Ammon's horn (tissue), 1 donor: ENCODE data around the gene IL11RA.
A peak's percentile ranks its signal among the peaks of the same experiment; 100 is the strongest.

Source experiments
- DNase-seq: peaks from one replicate; pipeline ENCODE4 v3.0.0-alpha.2; 2016; ENCODE audit warnings: low spot score

The IL11RA gene

DNA sequence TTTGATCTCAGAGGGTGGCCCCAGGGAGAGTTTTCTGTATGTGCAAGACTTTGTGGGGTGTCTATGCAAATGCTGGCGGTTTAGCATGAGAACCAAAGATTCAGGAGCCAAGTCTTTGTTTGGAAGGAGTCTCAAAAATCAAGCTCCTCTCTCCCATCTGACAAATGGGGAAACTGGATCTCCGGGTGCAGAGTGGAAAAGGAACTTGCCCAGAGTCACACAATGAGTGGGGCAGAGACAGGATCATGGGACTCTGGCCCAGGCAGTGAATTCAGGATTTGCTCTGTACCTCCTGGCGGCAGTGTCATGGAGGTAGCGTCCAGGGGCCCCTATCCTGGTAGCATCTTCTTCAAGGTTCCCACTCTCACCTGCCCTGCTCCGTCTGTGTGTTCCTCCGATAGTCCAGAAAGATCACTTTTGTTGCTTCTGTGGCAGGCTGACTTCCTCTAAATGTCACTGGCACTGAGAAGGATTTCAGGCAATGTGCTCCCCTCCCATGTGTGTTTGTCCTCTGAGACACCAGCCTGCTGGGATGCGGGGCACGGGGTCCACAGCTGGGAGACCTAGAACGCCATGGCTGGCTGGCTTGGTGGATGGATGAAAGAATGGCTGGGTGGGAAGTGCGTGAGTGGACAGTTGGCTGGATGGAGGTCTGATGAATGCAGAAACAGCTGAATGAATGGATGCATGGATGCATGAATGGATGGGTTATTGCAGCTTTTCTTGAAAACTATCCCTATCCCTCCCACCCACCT lies 35.5 kb downstream of the IL11RA start:
- DNase-seq = no peak

GRCh38 chr9:34688329-34689115 lies 36.5 kb downstream of the IL11RA start:
- DNase-seq = no peak

GRCh38 chr9:34689116-34689470 lies 37.1 kb downstream of the IL11RA start:
- DNase-seq = no peak

GRCh38 chr9:34689512-34689911 lies 37.5 kb downstream of the IL11RA start:
- DNase-seq = no peak

DNA sequence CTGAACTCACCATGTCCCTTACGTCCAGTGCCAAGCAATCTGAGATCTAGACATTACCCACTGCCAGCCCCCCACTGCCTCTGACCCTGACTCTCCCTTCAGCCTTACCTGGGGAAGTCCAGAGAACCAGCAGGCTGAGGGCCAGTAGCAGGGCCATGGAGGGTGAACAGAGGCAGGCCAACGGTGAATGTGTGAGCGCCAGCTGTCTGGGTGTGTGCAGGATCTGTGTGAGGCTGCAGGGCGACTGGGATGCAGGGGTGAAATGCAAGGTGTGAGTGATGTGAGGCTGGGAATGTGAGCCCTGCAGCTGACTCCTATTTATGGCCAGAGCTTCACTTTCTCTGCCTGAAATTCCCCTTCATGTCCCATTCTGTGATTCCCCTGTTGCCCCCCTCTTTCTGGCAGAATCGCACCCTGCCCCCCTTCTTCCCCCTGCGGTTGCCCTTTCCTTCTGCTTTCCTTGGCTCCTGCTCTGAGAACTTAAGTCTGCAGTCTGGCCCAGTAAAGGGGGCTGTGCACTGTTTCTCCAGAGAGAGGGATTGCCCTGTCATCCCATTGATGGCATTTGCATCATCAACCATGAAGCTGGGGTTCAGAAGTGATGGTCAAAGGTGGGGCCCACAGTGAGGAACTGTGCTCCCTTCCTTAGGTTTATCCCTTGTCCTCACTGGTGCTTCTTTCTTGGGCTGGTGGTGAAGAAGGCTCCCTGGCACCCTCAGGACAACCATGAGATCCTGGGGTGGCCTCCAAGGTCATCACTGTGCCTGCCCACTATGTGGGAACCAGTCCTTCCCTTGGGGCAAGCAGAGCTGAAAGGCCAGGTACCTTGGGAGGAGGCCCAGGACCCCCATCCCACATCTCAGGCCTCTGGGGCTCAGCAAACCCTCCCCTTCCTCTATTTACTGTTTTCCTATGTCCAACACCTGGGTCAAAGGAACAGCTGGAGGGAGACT lies 39.3 kb downstream of the IL11RA start, which contains the start of gene CCL19:
CCL19 (minus strand) TSS at position 294 of the 953 bp plus-strand sequence; CDS start at position 157, 137 bp downstream.
- peak; percentile 36 for DNase-seq

DNA sequence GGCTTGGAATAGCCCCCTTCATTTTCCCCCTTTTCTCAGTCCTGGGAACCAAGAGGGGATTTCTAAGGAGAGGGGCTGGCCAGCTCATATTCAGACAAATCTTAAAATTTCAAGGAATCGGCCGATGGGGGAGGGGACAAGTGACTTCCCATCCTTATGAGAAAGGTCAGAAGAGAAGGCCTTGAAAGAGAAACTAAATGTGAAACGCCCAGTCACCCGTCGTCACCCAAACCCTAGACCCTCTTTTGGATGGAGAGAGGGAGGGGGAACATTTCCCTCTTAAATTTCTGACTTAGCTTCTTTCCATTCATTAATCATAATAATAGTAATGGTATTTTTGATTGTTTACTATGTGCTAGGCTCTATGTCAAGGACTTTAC lies 39.9 kb downstream of the IL11RA start:
- DNase-seq = no peak

DNA sequence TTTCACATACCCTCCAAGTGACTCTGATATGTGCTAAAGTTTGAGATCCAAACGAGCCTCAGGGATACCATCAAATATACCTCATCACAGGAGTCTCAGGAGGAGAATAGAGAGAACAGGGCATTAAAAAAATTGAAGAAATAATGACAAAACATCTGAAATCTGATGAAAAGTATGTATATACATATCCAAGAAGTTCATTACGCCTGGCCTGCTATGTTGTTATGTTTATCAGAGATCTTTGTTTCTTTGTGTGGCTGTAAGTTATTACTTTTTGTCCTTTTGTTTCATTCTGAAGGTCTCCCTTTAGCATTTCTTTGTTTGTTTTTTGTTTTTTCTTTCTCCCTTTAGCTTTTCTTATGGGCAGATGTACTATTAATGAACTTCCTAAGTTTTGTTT lies 41.6 kb downstream of the IL11RA start:
- no peak for DNase-seq

GRCh38 chr9:34694811-34695210 lies 42.8 kb downstream of the IL11RA start:
- no peak for DNase-seq

GRCh38 chr9:34701023-34701768 lies 49.2 kb downstream of the IL11RA start:
- peak; percentile 75 for DNase-seq

DNA sequence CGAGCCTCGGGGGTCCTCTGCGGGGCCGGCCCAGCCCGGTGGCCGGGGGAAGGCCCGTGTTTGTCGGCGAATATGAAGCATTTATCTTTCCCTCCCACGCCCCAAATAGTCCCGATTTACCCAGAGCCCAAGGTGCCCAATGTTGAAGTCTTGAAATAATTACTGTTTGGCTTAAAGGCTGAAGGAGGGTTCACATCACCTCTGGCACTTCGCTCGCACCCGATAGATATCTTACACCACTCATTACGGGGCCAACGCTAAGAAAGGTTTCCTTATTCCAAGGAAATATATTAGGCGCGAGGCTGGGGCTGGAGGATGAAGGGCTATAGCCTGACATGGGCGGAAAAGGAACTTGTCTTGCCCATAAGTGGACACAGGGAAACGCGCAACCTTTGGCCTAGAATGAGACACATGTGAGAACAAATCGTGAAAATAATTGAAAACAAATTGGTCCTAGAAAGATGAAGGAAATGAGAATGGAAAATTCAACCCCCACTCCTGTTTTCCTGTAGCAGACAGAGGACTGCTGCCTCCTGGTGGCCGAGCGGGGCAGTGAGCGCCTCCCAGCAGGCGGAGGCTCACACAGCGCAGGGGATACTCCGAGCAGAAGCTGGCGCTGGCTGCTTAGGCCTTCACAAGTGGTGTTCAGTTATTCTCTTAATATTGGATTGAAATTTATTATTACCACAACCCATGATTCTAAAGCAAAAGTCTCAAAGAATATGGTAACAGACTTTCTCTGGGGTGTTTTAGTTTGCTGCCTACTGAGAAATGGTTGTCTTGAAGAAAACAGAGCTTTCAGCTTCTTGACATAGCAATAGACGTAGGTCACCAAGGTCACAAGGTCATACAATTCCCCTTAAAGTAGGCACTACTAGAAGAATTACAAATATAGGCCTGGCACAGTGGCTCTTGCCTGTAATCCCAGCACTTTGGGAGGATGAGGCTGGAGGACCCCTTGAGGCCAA lies 50.1 kb downstream of the IL11RA start:
- DNase-seq = peak; percentile 89

GRCh38 chr9:34707130-34707529 lies 55.1 kb downstream of the IL11RA start:
- no peak for DNase-seq

GRCh38 chr9:34709196-34709978 lies 57.4 kb downstream of the IL11RA start:
- no peak for DNase-seq

- DNase-seq = no peak
These were observed 58.0 kb downstream of the IL11RA start, which contains the start of gene CCL21 for GRCh38 chr9:34710023-34710422. Gene CCL21 (minus strand): TSS chr9:34710136. CDS start chr9:34710066, 70 bp downstream.
